GM15510 (cell line): ENCODE results near the gene PPP1R12C.

Experiments
- POLR2A ChIP-seq: IDR thresholded peaks from 3 replicates; pipeline ENCODE4 v1.6.1; 2011; ENCODE audit warnings: borderline replicate concordance; ENCODE audit not compliant: insufficient read length; ENCODE audit errors: extremely low read depth

Gene PPP1R12C

GRCh38 chr19:55089342-55089944, 28.0 kb downstream of the PPP1R12C start:
- TF ChIP-seq POLR2A, result no peak

GRCh38 chr19:55088543-55089341, 28.7 kb downstream of the PPP1R12C start:
- TF ChIP-seq POLR2A, result no peak

- TF ChIP-seq POLR2A, result no peak
These were observed 29.4 kb downstream of the PPP1R12C start for GRCh38 chr19:55088021-55088451.

DNA sequence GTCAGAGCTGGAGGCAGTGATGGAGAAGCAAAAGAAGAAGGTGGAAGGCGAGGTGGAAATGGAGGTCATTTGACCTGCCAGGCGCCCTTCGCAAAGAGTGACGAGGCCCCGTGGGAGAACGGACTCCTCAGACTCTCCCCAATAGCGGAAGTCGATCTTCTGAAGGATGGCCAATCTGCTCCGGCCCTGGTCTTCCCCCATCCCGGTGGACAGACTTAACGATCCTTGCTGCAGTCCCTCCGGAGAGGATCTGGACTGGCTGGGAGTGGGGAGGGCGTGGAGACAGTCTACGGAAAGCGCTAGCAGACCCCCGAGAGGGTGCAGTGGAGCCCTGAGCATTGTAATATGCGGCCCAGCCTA, 29.9 kb downstream of the PPP1R12C start:
- no peak for TF ChIP-seq POLR2A

GRCh38 chr19:55086730-55087541, 30.5 kb downstream of the PPP1R12C start:
- TF ChIP-seq POLR2A, result no peak

DNA sequence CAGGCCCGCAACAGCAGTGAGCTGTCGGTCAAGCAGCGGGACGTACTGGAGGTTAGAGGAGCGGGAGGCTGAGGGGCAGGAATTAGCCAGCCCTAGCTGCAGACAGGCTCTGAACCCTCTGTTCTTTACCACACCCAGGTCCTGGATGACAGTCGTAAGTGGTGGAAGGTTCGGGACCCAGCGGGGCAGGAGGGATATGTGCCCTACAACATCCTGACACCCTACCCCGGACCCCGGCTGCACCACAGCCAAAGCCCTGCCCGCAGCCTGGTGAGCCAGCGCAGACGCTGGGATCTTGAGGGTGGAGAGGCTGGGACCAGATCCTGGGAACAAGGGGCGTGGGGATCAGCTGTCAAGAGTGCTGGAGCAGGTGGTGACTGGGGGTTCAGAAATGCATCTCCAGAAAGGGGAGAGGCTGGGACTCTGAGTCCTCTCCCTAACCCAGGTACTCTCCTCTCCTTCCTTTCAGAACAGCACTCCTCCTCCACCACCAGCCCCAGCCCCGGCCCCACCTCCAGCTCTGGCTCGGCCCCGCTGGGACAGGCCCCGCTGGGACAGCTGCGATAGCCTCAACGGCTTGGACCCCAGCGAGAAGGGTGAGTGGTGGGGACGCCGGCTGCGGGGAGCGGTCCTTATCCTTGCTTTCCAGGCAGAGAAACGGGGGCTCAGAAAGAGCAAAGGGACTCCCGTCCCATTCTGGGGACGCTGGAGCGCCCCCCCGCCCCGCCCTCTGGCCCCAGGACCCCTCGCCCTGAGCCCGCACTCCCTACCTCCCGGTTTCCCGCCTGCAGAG, 31.3 kb downstream of the PPP1R12C start:
- TF ChIP-seq POLR2A, result no peak

GRCh38 chr19:55084416-55084815, 33.0 kb downstream of the PPP1R12C start:
- no peak for TF ChIP-seq POLR2A

- no peak for TF ChIP-seq POLR2A
These were observed 34.2 kb downstream of the PPP1R12C start for GRCh38 chr19:55083004-55083850.

- TF ChIP-seq POLR2A, result no peak
These were observed 35.2 kb downstream of the PPP1R12C start for GRCh38 chr19:55082020-55082851.

GRCh38 chr19:55081770-55082019, 35.7 kb downstream of the PPP1R12C start:
- TF ChIP-seq POLR2A, result no peak

GRCh38 chr19:55080968-55081769, 36.3 kb downstream of the PPP1R12C start:
- peak; percentile 44 for TF ChIP-seq POLR2A

- no peak for TF ChIP-seq POLR2A
These were observed 37.1 kb downstream of the PPP1R12C start for GRCh38 chr19:55080121-55080967.

DNA sequence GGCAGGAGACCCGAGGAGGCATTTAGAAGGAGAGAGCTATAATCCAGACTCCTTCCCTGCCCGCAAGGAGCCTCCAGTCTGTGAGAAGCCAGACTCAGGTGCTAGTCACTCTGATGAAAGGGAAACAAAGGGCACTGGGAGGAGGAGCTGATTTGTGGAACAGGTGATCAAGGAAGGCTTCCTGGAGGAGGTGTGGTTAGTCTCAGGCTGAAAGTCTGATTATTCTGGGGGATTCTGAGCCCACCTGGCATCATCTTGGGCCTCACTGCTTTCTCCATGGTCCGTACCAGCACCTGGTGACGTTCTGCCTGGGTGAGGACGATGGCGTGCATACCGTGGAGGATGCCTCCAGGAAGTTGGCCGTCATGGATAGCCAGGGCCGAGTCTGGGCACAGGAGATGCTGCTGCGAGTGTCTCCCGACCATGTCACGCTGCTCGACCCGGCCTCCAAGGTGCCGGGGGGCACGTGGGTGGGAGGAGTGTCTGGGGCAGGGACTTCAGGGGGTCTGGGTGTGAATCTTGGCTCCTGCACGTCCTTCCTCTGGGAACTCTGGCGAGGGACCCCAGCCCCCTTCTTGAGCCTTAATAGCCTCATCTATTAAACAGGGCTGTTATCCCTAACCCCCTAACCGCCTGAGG, 37.9 kb downstream of the PPP1R12C start:
- no peak for TF ChIP-seq POLR2A
